Lung (tissue), 12 donors: ENCODE data around the gene SARS2. TPM values are rescaled to one million over a fixed set of nuclear protein-coding genes. Genes with fewer than 3 reads are reported as not detected.

ENCODE experiments used
- ATAC-seq: fragments of 200-7000 bp; cut with Tn5 transposase; one replicate; pipeline ENCODE4 v1.9.1; 2020; ENCODE audit warnings: moderate number of reproducible peaks; ENCODE audit not compliant: insufficient read depth, low FRiP score
- DNase-seq, 3 donors: peaks; one replicate each; pipeline ENCODE4 v3.0.0-alpha.2; 2013 to 2017
- H3K27ac ChIP-seq, 2 donors: one replicate each; pipeline ENCODE4 v1.5.1; 2013; ENCODE audit warnings: mild to moderate bottlenecking in 2 of 2, moderate library complexity in 2 of 2, control low read depth in 1 of 2, inconsistent platforms in 1 of 2, low read depth in 1 of 2, low read length in 1 of 2
- H3K27me3 ChIP-seq, 3 donors: one replicate each; pipeline ENCODE4 v1.5.1; 2013; ENCODE audit warnings: low read length in 2 of 3; ENCODE audit not compliant: control insufficient read depth in 3 of 3, insufficient read depth in 3 of 3
- H3K36me3 ChIP-seq, 4 donors: one replicate each; pipeline ENCODE4 v1.5.1; 2013; ENCODE audit warnings: low read length in 4 of 4, mild to moderate bottlenecking in 1 of 4, moderate library complexity in 1 of 4; ENCODE audit not compliant: control insufficient read depth in 4 of 4, insufficient read depth in 4 of 4
- H3K4me1 ChIP-seq, 5 donors: one replicate each; pipeline ENCODE4 v1.5.1; 2013; ENCODE audit warnings: low read length in 5 of 5, mild to moderate bottlenecking in 2 of 5, moderate library complexity in 1 of 5; ENCODE audit not compliant: control insufficient read depth in 5 of 5, insufficient read depth in 5 of 5
- H3K4me3 ChIP-seq: one replicate; pipeline ENCODE4 v1.5.1; 2013; ENCODE audit warnings: mild to moderate bottlenecking, control low read depth, moderate library complexity
- H3K9ac ChIP-seq, 2 donors: one replicate each; pipeline ENCODE4 v1.5.1; 2013; ENCODE audit warnings: low read length in 2 of 2, control low read depth in 1 of 2; ENCODE audit not compliant: insufficient read depth in 1 of 2
- H3K9me3 ChIP-seq, 4 donors: one replicate each; pipeline ENCODE4 v1.5.1; 2013; ENCODE audit warnings: low read length in 3 of 4, mild to moderate bottlenecking in 1 of 4, moderate library complexity in 1 of 4; ENCODE audit not compliant: control insufficient read depth in 4 of 4, insufficient read depth in 3 of 4
- WGBS, 2 donors: extraction: QIAGEN DNeasy Blood & Tissue Kit; methylation state at CpG; one replicate each; pipeline ENCODE4 v1.1.7; 2013; 5-methylcytosine and 5-hydroxymethylcytosine counted together
- polyA plus RNA-seq, 2 donors: library from polyadenylated mRNA; stranded (reverse); fragments of 200-250 nt; gene quantifications; one replicate each; pipeline ENCODE4 v1.2.1, GENCODE V29; 2013
- total RNA-seq, 2 donors: library from RNA; depleted of rRNA in 1 of 2; stranded (reverse); fragments of >200 nt in 1 of 2; gene quantifications; one replicate each; pipeline ENCODE4 v1.2.1, GENCODE V29; 2014 to 2021
- TF ChIP-seq, protein P1 (sequence below): IDR thresholded peaks from 2 replicates; pipeline ENCODE4 v1.5.1; 2012; ENCODE audit warnings: mild to moderate bottlenecking; ENCODE audit errors: control extremely low read depth, extremely low read depth
- donor health status: control.
- donor health status: control.
- donor health status: Bipolar disorder and iron deficiency.
- donor health status: healthy.
- donor health status: DM: yes; HTN: yes; CAD: no.

Gene SARS2
- total and polyA plus RNA-seq, 4 donors: 14.3 to 34.6 (median 24.3) TPM

DNA sequence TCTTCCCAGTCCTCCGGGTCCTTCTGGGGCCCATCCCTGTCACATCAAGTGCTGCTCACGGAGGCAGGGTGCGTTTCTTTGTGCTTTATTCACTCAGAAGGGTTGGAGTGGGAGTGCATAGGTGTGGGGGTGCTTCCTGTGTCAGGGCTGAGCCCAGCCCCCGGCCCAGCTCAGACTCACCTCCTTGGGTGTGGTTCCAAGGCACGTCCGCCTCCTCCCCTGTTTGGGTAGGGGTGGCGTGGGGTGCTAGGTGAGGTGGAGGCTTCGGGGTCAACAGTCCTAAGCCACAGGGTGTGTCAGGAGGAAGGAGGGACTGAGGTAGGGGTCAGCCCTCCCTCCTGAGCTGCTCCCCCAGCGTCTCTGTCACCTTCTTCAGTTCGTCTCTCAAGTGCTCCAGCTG is 21.7 kb downstream of the SARS2 start:
- ATAC-seq: no peak
- 80 to 83% methylated on average over 10 of the region's 10 CpGs for WGBS, 2 donors
- Histone ChIP-seq H3K9ac (no peak overlapping the region), H3K36me3 (peaks cover 0 to 35% (median 2%) of the 10 kb centered on the region in 4 donors), H3K27ac (no peak overlapping the region), H3K27me3 (peaks cover 0 to 3% (median 0%) of the 10 kb centered on the region in 3 donors), H3K9me3 (no peaks in the 10 kb centered on the region), H3K4me1 (no peaks in the 10 kb centered on the region), H3K4me3 (no peak overlapping the region)
- DNase-seq: no peak
- TF ChIP-seq, protein P1, sequence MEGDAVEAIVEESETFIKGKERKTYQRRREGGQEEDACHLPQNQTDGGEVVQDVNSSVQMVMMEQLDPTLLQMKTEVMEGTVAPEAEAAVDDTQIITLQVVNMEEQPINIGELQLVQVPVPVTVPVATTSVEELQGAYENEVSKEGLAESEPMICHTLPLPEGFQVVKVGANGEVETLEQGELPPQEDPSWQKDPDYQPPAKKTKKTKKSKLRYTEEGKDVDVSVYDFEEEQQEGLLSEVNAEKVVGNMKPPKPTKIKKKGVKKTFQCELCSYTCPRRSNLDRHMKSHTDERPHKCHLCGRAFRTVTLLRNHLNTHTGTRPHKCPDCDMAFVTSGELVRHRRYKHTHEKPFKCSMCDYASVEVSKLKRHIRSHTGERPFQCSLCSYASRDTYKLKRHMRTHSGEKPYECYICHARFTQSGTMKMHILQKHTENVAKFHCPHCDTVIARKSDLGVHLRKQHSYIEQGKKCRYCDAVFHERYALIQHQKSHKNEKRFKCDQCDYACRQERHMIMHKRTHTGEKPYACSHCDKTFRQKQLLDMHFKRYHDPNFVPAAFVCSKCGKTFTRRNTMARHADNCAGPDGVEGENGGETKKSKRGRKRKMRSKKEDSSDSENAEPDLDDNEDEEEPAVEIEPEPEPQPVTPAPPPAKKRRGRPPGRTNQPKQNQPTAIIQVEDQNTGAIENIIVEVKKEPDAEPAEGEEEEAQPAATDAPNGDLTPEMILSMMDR: no peak

DNA sequence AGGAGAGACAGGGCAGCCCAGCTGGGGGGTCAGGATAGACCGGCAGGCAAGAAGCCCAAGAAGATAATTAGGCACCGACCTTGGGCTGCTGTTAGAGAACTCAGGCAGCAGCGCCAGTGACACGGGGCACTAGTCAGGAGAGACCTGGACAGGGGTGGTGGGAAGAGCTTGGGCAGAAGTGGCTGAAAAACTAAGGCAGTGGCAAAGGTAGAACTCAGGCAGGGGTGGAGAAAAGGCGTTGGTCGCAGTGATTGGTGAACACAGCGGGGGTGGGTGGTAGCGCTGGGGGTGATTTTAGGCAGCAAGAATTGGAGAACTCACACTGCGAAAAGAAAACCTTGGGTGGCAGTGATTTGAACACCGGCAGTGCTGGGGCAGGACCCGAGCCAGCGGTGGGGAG is 22.9 kb downstream of the SARS2 start:
- DNase-seq: no peak
- ATAC-seq: no peak
- Histone ChIP-seq H3K36me3 (peaks cover 0 to 35% (median 2%) of the 10 kb centered on the region in 4 donors), H3K4me3 (no peak overlapping the region), H3K9me3 (no peaks in the 10 kb centered on the region), H3K27ac (no peak overlapping the region), H3K27me3 (peaks cover 0 to 3% (median 0%) of the 10 kb centered on the region in 3 donors), H3K9ac (no peak overlapping the region), H3K4me1 (no peaks in the 10 kb centered on the region)
- 93 to 96% methylated on average over 12 of the region's 12 CpGs for WGBS, 2 donors
- TF ChIP-seq, protein P1: no peak

DNA sequence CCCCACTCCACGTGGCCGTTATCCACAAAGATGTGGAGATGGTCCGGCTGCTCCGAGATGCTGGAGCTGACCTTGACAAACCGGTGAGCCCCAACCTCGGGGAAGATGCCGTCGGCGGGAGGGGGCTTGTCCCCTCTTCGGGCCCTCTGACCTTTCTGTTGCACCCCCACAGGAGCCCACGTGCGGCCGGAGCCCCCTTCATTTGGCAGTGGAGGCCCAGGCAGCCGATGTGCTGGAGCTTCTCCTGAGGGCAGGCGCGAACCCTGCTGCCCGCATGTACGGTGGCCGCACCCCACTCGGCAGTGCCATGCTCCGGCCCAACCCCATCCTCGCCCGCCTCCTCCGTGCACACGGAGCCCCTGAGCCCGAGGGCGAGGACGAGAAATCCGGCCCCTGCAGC is 23.3 kb downstream of the SARS2 start:
- Histone ChIP-seq H3K9me3 (no peaks in the 10 kb centered on the region), H3K27ac (no peak overlapping the region), H3K4me1 (no peaks in the 10 kb centered on the region), H3K27me3 (peaks cover 0 to 1% (median 0%) of the 10 kb centered on the region in 3 donors), H3K36me3 (peaks cover 0 to 35% (median 2%) of the 10 kb centered on the region in 4 donors), H3K4me3 (no peak overlapping the region), H3K9ac (no peak overlapping the region)
- WGBS, 2 donors: 96 to 97% methylated on average over 27 to 29 of the region's 29 CpGs
- DNase-seq (no peak), ATAC-seq (no peak)
- TF ChIP-seq, protein P1: no peak

DNA sequence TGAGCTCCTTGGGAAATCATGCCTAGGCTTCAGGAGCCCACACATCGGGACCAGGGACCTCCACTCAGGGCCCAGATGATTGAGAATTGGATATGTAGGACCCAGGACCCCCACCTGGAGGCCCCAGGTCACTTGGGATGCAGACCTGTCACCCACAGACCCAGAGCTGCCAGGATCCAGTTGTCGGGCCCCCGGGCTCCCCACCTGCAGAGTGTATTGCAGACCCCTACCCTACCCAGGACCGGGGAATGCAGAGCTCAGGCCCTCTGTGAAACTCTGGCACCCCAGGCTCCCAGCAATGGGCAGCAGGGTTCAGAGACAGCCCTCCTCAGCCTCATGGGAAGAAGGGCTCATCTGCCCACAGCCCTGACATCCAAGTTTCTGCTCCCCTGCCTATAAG is 24.9 kb downstream of the SARS2 start:
- no peak overlapping the region for H3K4me3 ChIP-seq
- H3K9me3 ChIP-seq: peaks cover 0 to 2% (median 0%) of the 10 kb centered on the region in 4 donors
- peaks cover 0 to 35% (median 2%) of the 10 kb centered on the region in 4 donors for H3K36me3 ChIP-seq

More for the DNA sequence above, 24.9 kb downstream of the SARS2 start:
- WGBS, 2 donors: 96 to 97% methylated on average over 4 of the region's 4 CpGs
- Histone ChIP-seq H3K9ac (no peak overlapping the region), H3K27ac (no peak overlapping the region), H3K4me1 (peaks cover 0 to 6% (median 0%) of the 10 kb centered on the region in 5 donors), H3K27me3 (no peaks in the 10 kb centered on the region)
- ATAC-seq: no peak
- TF ChIP-seq, protein P1: no peak
- no peak for DNase-seq
